ENCODE measurements around the gene ASF1B.

ASF1B gene

GRCh38 chr19:14091081-14091812 lies 45.1 kb downstream of the ASF1B start:
- Histone ChIP-seq H3K27ac (ENCODE audit: low read depth, low read length) (peak overlapping the region; percentile 30; the same call in 1 of the 2 replicates), H3K4me3 (ENCODE audit: low read depth, low read length) (peak overlapping the region; percentile 88), H3K9me3 (ENCODE audit: control insufficient read depth, insufficient read depth, low read depth, low read length) (peaks cover 8% of the 10 kb centered on the region), H3K36me3 (ENCODE audit: control insufficient read depth, insufficient read depth, low read length) (peaks cover 11% of the 10 kb centered on the region), H3K9ac (ENCODE audit: low read length) (peak overlapping the region; percentile 61), H3K4me1 (ENCODE audit: control insufficient read depth, insufficient read depth, low read length) (peaks cover 7% of the 10 kb centered on the region; the same call in 1 of the 2 replicates), H3K27me3 (ENCODE audit: control insufficient read depth, insufficient read depth, low read length) (peaks cover 14% of the 10 kb centered on the region)

- Histone ChIP-seq H3K36me3 (ENCODE audit: control insufficient read depth, insufficient read depth, low read length) (peaks cover 11% of the 10 kb centered on the region), H3K27ac (ENCODE audit: low read depth, low read length) (peak within 1 kb of the TSS; percentile 30; the same call in 1 of the 2 replicates), H3K4me1 (ENCODE audit: control insufficient read depth, insufficient read depth, low read length) (peaks cover 9% of the 10 kb centered on the region), H3K27me3 (ENCODE audit: control insufficient read depth, insufficient read depth, low read length) (peaks cover 14% of the 10 kb centered on the region), H3K4me3 (ENCODE audit: low read depth, low read length) (peak within 1 kb of the TSS; percentile 88), H3K9me3 (ENCODE audit: control insufficient read depth, insufficient read depth, low read depth, low read length) (peaks cover 8% of the 10 kb centered on the region), H3K9ac (ENCODE audit: low read length) (peak within 1 kb of the TSS; percentile 61)
Measured at GRCh38 chr19:14090509-14091080, 45.8 kb downstream of the ASF1B start, which contains the start of gene SAMD1. Gene SAMD1, minus strand, starts transcription at chr19:14090751.

GRCh38 chr19:14089662-14090508 lies 46.5 kb downstream of the ASF1B start:
- Histone ChIP-seq H3K9ac (ENCODE audit: low read length) (peak overlapping the region; percentile 45), H3K9me3 (ENCODE audit: control insufficient read depth, insufficient read depth, low read depth, low read length) (peaks cover 8% of the 10 kb centered on the region), H3K4me3 (ENCODE audit: low read depth, low read length) (peak overlapping the region; percentile 67), H3K27ac (ENCODE audit: low read depth, low read length) (no peak overlapping the region), H3K27me3 (ENCODE audit: control insufficient read depth, insufficient read depth, low read length) (peaks cover 14% of the 10 kb centered on the region), H3K4me1 (ENCODE audit: control insufficient read depth, insufficient read depth, low read length) (peaks cover 16% of the 10 kb centered on the region), H3K36me3 (ENCODE audit: control insufficient read depth, insufficient read depth, low read length) (peaks cover 11% of the 10 kb centered on the region)

GRCh38 chr19:14089412-14089661 lies 47.1 kb downstream of the ASF1B start:
- peak overlapping the region; percentile 67 for H3K4me3 ChIP-seq (ENCODE audit: low read depth, low read length)
- peaks cover 17% of the 10 kb centered on the region for H3K4me1 ChIP-seq (ENCODE audit: control insufficient read depth, insufficient read depth, low read length)
- H3K27ac ChIP-seq (ENCODE audit: low read depth, low read length), result no peak overlapping the region
- H3K9ac ChIP-seq (ENCODE audit: low read length), result no peak overlapping the region
- peaks cover 11% of the 10 kb centered on the region for H3K36me3 ChIP-seq (ENCODE audit: control insufficient read depth, insufficient read depth, low read length)
- H3K9me3 ChIP-seq (ENCODE audit: control insufficient read depth, insufficient read depth, low read depth, low read length), result peaks cover 8% of the 10 kb centered on the region
- peaks cover 14% of the 10 kb centered on the region for H3K27me3 ChIP-seq (ENCODE audit: control insufficient read depth, insufficient read depth, low read length)

GRCh38 chr19:14088634-14089411 lies 47.6 kb downstream of the ASF1B start:
- Histone ChIP-seq H3K4me3 (ENCODE audit: low read depth, low read length) (peak overlapping the region; percentile 67), H3K36me3 (ENCODE audit: control insufficient read depth, insufficient read depth, low read length) (peaks cover 11% of the 10 kb centered on the region), H3K4me1 (ENCODE audit: control insufficient read depth, insufficient read depth, low read length) (peaks cover 17% of the 10 kb centered on the region), H3K9ac (ENCODE audit: low read length) (no peak overlapping the region), H3K27ac (ENCODE audit: low read depth, low read length) (no peak overlapping the region), H3K27me3 (ENCODE audit: control insufficient read depth, insufficient read depth, low read length) (peaks cover 14% of the 10 kb centered on the region), H3K9me3 (ENCODE audit: control insufficient read depth, insufficient read depth, low read depth, low read length) (peaks cover 8% of the 10 kb centered on the region)

GRCh38 chr19:14086098-14086497 lies 50.3 kb downstream of the ASF1B start:
- H3K27ac ChIP-seq (ENCODE audit: low read depth, low read length), result no peak overlapping the region
- peaks cover 17% of the 10 kb centered on the region for H3K4me1 ChIP-seq (ENCODE audit: control insufficient read depth, insufficient read depth, low read length)
- peaks cover 14% of the 10 kb centered on the region for H3K27me3 ChIP-seq (ENCODE audit: control insufficient read depth, insufficient read depth, low read length)
- H3K9me3 ChIP-seq (ENCODE audit: control insufficient read depth, insufficient read depth, low read depth, low read length), result no peaks in the 10 kb centered on the region
- H3K4me3 ChIP-seq (ENCODE audit: low read depth, low read length), result peak overlapping the region; percentile 63
- H3K9ac ChIP-seq (ENCODE audit: low read length), result no peak overlapping the region
- peaks cover 11% of the 10 kb centered on the region for H3K36me3 ChIP-seq (ENCODE audit: control insufficient read depth, insufficient read depth, low read length)

- Histone ChIP-seq H3K4me3 (ENCODE audit: low read depth, low read length) (peak within 1 kb of the TSS; percentile 63), H3K27me3 (ENCODE audit: control insufficient read depth, insufficient read depth, low read length) (peaks cover 14% of the 10 kb centered on the region), H3K9ac (ENCODE audit: low read length) (peak within 1 kb of the TSS; percentile 57), H3K4me1 (ENCODE audit: control insufficient read depth, insufficient read depth, low read length) (peaks cover 17% of the 10 kb centered on the region), H3K27ac (ENCODE audit: low read depth, low read length) (no peak within 1 kb of the TSS), H3K9me3 (ENCODE audit: control insufficient read depth, insufficient read depth, low read depth, low read length) (no peaks in the 10 kb centered on the region), H3K36me3 (ENCODE audit: control insufficient read depth, insufficient read depth, low read length) (peaks cover 11% of the 10 kb centered on the region)
Measured at GRCh38 chr19:14085309-14085995, 50.9 kb downstream of the ASF1B start, which contains the start of gene C19orf67. Gene C19orf67, minus strand, starts transcription at chr19:14085783. Its CDS starts 156 bp downstream, at chr19:14085627.

GRCh38 chr19:14082675-14082960 lies 53.8 kb downstream of the ASF1B start:
- H3K27ac ChIP-seq (ENCODE audit: low read depth, low read length), result no peak overlapping the region

GRCh38 chr19:14081797-14082674 lies 54.4 kb downstream of the ASF1B start:
- H3K9ac ChIP-seq (ENCODE audit: low read length), result peak overlapping the region; percentile 30
- H3K9me3 ChIP-seq (ENCODE audit: control insufficient read depth, insufficient read depth, low read depth, low read length), result no peaks in the 10 kb centered on the region
- H3K27ac ChIP-seq (ENCODE audit: low read depth, low read length), result no peak overlapping the region

More at GRCh38 chr19:14082675-14082960, 53.8 kb downstream of the ASF1B start:
- Histone ChIP-seq H3K9me3 (ENCODE audit: control insufficient read depth, insufficient read depth, low read depth, low read length) (no peaks in the 10 kb centered on the region), H3K4me3 (ENCODE audit: low read depth, low read length) (no peak overlapping the region), H3K36me3 (ENCODE audit: control insufficient read depth, insufficient read depth, low read length) (no peaks in the 10 kb centered on the region; the same call in 1 of the 2 replicates), H3K9ac (ENCODE audit: low read length) (no peak overlapping the region), H3K4me1 (ENCODE audit: control insufficient read depth, insufficient read depth, low read length) (peaks cover 10% of the 10 kb centered on the region; the same call in 1 of the 2 replicates), H3K27me3 (ENCODE audit: control insufficient read depth, insufficient read depth, low read length) (0 out of 2 replicates have a peak, but pooled peaks cover 3% of the 10 kb centered on the region)

More at GRCh38 chr19:14081797-14082674, 54.4 kb downstream of the ASF1B start:
- peaks cover 10% of the 10 kb centered on the region; the same call in 1 of the 2 replicates for H3K4me1 ChIP-seq (ENCODE audit: control insufficient read depth, insufficient read depth, low read length)
- H3K36me3 ChIP-seq (ENCODE audit: control insufficient read depth, insufficient read depth, low read length), result no peaks in the 10 kb centered on the region; the same call in 1 of the 2 replicates
- H3K4me3 ChIP-seq (ENCODE audit: low read depth, low read length), result peak overlapping the region; percentile 85
- H3K27me3 ChIP-seq (ENCODE audit: control insufficient read depth, insufficient read depth, low read length), result peaks cover 8% of the 10 kb centered on the region; the same call in 1 of the 2 replicates
